Ectodermal cell (in vitro differentiated cells): ENCODE data around the gene MRPL22.
"Not testable (repeated sequence)": the region's sequence is repeated elsewhere in the genome, so short reads cannot be mapped to it uniquely, and the experiment has no call there.

Source experiments
- H3K27ac ChIP-seq: 2 replicates; pipeline ENCODE4 v1.7.0; 2013; ENCODE audit warnings: mild to moderate bottlenecking, low read depth, low read length; ENCODE audit not compliant: insufficient read depth, poor library complexity, severe bottlenecking
- H3K27me3 ChIP-seq: 2 replicates; pipeline ENCODE4 v1.7.0; 2013; ENCODE audit warnings: mild to moderate bottlenecking, low read length; ENCODE audit not compliant: insufficient read depth, control insufficient read depth, poor library complexity, severe bottlenecking
- H3K36me3 ChIP-seq: one replicate; pipeline ENCODE4 v1.7.0; 2013; ENCODE audit warnings: low read length; ENCODE audit not compliant: control insufficient read depth, insufficient read depth
- H3K4me1 ChIP-seq: one replicate; pipeline ENCODE4 v1.7.0; 2013; ENCODE audit warnings: low read length; ENCODE audit not compliant: control insufficient read depth, insufficient read depth
- H3K4me3 ChIP-seq: 2 replicates; pipeline ENCODE4 v1.7.0; 2013; ENCODE audit warnings: low read depth, low read length, control low read depth; ENCODE audit not compliant: insufficient read depth
- H3K9me3 ChIP-seq: 2 replicates; pipeline ENCODE4 v1.7.0; 2013; ENCODE audit warnings: mild to moderate bottlenecking, low read length, moderate library complexity; ENCODE audit not compliant: control insufficient read depth
- WGBS, 2 experiments: methylation state at CpG; one replicate each; pipeline ENCODE4 v1.1.7; 2013; ENCODE audit warnings: missing lambda C conversion rate in 2 of 2; 5-methylcytosine and 5-hydroxymethylcytosine counted together

The MRPL22 gene

DNA sequence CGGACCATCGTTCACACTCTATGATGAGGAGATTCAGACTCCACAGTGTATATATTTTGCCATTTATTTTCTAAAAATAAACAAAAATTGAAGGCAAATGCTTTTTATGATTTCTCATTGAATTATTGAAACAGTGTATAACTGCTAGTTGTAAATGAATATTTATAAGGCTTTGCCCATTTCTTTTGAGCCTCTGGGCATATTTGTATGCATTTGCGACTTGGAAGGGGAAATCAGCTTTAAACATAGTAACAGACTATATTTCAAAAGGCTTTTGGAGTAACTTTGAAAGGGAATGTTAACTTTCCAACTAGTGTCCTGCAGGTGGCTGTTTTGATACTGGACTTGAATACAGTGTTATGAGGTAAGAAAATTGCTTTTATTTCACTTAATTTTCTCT is 26.0 kb downstream of the MRPL22 start:
- no peaks in the 10 kb centered on the region for H3K9me3 ChIP-seq
- H3K4me1 ChIP-seq: no peaks in the 10 kb centered on the region
- no peak overlapping the region for H3K27ac ChIP-seq
- H3K27me3 ChIP-seq: no peaks in the 10 kb centered on the region
- 95 to 100% methylated on average over 3 of the region's 3 CpGs for WGBS, 2 experiments
- H3K36me3 ChIP-seq: no peaks in the 10 kb centered on the region
- H3K4me3 ChIP-seq: no peak overlapping the region

DNA sequence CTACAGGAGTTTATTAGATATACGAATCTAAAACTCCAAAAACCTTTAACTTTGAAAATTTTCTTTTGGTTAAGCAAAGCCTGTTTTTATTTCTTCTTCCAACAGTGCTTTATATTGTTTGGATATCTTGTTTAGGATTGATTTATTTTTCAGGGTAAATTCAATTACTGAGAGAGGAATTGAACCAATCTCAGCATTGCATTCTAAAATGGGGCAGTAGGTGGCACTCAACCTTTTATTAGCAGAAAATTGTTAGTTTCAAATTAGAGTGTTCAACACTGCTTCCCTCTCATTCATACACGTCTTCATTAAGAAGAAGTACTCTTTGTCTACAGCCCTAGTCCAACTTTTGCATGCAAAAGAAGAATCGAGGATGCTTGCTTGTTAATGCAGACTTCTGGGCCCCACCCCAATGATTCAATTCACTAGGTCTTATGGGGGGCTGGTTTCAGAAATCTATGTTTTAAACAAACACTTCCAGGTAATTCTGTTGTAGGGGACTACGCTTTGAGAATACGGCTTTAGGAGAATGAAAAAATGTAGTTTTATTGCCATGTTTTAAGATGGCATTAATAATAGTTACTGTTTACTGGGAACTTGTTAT is 26.6 kb downstream of the MRPL22 start:
- no peaks in the 10 kb centered on the region for H3K36me3 ChIP-seq
- H3K9me3 ChIP-seq: no peaks in the 10 kb centered on the region
- no peak overlapping the region for H3K27ac ChIP-seq
- H3K4me3 ChIP-seq: no peak overlapping the region
- H3K27me3 ChIP-seq: no peaks in the 10 kb centered on the region
- 85 to 86% methylated on average over 5 of the region's 5 CpGs for WGBS, 2 experiments
- no peaks in the 10 kb centered on the region for H3K4me1 ChIP-seq

DNA sequence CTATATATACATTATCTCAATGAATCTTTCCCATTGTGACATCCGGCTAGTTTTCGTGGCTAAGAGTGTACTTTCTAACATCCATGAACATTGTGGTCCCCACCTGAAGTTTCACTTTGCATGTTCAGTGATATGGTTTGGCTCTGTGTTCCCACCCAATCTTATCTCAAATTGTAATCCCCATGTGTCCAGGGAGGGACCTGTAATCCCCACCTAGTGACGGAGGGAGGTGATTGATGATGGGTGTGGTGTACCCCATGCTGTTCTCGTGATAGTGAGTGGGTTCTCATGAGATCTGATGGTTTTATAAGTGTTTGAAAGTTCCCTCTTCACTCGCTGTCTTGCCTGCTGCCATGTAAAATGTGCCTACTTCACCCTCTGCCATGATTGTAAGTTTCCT is 28.1 kb downstream of the MRPL22 start:
- Histone ChIP-seq H3K36me3 (no peaks in the 10 kb centered on the region), H3K9me3 (no peaks in the 10 kb centered on the region), H3K4me3 (no peak overlapping the region), H3K4me1 (no peaks in the 10 kb centered on the region), H3K27me3 (no peaks in the 10 kb centered on the region), H3K27ac (no peak overlapping the region)
- 96 to 100% methylated on average over 5 of the region's 5 CpGs for WGBS, 2 experiments

DNA sequence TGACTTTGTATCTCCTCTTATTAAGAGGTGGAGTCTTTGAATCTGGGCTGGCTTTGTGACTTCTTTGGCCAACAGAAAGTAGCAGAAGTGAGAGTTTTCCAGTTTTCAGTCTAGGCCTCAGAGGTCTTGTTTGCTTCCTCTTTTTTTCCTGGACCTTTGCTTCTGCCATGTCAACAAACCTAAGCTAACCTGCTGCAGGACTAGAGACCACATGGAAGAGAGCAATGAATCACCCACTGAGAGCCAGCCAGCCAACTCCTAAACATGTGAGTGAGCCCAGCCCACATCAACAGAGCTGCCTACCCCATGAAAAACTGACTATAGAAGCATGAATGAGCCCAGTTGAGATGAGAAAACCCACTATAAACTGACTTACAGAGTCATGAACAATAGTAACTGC is 29.9 kb downstream of the MRPL22 start:
- Histone ChIP-seq H3K27ac (no peak overlapping the region), H3K27me3 (no peaks in the 10 kb centered on the region), H3K9me3 (no peaks in the 10 kb centered on the region), H3K36me3 (no peaks in the 10 kb centered on the region), H3K4me3 (no peak overlapping the region), H3K4me1 (no peaks in the 10 kb centered on the region)

DNA sequence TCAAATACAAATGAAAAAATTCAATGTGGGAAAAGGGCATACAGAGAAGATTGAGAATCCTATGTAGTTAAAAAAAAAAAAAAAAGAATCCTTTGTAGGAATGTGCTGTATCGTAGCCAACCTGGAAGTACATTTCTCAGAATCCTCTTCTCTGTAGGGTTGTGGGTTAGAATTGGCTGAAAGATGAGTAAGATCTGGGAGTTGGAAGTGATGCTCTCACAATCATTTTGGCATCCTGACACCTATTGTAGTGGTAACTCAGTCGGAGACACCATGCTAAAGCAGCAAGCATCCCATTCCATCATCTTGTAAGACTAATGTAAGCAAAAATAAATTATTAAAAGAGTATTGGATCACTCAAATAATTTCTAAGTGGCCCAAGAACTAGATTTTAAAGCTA is 30.6 kb downstream of the MRPL22 start:
- WGBS, 2 experiments: 80 to 100% methylated on average over 1 to 2 of the region's 2 CpGs

DNA sequence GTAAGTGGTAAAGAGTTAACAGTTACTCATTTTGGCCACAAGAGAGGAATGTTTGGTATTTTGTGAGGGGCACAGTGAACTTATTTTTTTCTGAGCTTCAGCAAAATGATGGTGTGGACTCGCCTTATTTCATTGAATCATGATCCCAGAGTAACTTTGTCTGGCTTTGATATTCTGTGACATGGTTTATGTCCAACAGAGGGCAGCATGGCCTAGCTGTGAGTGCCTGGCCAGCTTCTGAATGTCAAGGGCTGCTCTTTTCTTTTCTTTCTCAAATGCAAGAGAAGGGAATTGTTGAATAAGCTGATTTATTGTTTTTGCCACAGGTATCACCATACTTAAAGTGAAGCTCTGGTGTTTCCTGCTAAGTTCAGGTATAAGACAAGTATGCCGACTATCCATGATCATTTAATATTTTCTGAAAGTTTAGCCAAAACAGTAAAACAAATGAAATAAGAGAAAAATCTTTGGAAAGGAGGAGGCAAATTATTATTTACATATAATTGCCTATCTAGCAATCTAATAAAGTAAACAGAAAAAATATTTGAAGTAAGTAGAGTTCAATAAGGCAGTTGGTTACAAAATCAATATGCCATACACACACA is 31.7 kb downstream of the MRPL22 start:
- Histone ChIP-seq H3K36me3 (no peaks in the 10 kb centered on the region), H3K9me3 (no peaks in the 10 kb centered on the region), H3K27me3 (no peaks in the 10 kb centered on the region), H3K27ac (no peak overlapping the region), H3K4me3 (no peak overlapping the region), H3K4me1 (no peaks in the 10 kb centered on the region)
- WGBS, 2 experiments: 66 to 90% methylated on average over 1 of the region's 2 CpGs

More for the DNA sequence above, 30.6 kb downstream of the MRPL22 start:
- Histone ChIP-seq H3K4me1 (no peaks in the 10 kb centered on the region), H3K27me3 (no peaks in the 10 kb centered on the region), H3K4me3 (no peak overlapping the region), H3K36me3 (no peaks in the 10 kb centered on the region), H3K9me3 (no peaks in the 10 kb centered on the region), H3K27ac (no peak overlapping the region)

DNA sequence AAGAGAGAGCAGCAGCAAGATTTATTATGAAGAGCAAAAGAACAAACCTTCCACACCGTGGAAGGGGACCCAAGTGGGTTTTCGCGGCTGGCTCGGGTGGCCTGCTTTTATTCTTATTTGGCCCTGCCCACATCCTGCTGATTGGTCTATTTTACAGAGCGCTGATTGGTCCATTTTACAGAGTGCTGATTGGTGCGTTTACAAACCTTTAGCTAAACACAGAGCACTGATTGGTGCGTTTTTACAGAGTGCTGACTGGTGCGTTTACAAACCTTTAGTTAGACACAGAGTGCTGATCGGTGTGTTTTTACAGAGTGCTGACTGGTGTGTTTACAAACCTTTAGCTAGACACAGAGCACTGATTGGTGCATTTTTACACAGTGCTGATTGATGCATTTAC is 35.2 kb downstream of the MRPL22 start:
- H3K4me1 ChIP-seq, H3K27me3 ChIP-seq, H3K4me3 ChIP-seq, H3K36me3 ChIP-seq, H3K9me3 ChIP-seq, H3K27ac ChIP-seq: not testable (repeated sequence)
- WGBS, 2 experiments: 95 to 98% methylated on average over 9 of the region's 9 CpGs

DNA sequence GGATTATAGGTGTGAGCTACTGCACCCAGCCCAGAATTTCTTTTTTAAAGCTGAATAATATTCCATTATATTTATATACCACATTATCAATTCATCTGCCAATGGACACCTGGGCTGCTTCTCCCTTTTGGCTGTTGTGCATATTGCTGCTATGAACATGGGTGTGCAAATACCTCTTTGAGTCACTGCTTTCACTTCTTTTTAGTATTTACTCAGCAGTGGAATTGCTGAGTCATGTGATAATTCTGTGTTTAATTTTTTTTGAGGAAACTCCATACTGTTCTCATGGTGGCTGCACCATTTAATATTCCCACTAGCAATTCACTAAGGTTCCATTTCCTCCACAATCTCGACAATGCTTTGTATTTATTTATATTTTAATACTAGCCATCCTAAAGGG is 36.5 kb downstream of the MRPL22 start:
- Histone ChIP-seq H3K27me3 (no peaks in the 10 kb centered on the region), H3K27ac (no peak overlapping the region), H3K4me1 (no peaks in the 10 kb centered on the region), H3K36me3 (no peaks in the 10 kb centered on the region), H3K4me3 (no peak overlapping the region), H3K9me3 (no peaks in the 10 kb centered on the region)
- WGBS, 2 experiments: 80% methylated on average over 1 of the region's 1 CpG; no CpG with 5 or more reads in 1 of the 2 experiments

DNA sequence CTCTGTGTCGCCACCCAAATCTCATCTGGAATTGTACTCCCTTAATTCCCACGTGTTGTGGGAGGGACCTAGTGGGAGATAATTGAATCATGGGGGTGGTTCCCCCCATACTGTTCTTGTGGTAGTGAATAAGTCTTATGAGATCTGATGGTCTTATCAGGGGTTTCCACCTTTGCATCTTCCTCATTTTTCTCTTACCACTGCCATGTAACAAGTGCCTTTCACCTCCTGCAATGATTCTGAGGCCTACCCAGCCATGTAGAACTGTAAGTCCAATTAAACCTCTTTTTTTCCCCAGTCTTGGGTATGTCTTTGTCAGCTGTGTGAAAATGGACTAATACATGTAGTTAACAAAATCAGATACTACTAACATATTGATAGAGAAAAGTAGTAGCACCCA is 37.4 kb downstream of the MRPL22 start:
- not testable (repeated sequence) for H3K9me3 ChIP-seq, H3K27me3 ChIP-seq, H3K27ac ChIP-seq, H3K36me3 ChIP-seq, H3K4me3 ChIP-seq, H3K4me1 ChIP-seq
- 94 to 100% methylated on average over 2 of the region's 2 CpGs for WGBS, 2 experiments

DNA sequence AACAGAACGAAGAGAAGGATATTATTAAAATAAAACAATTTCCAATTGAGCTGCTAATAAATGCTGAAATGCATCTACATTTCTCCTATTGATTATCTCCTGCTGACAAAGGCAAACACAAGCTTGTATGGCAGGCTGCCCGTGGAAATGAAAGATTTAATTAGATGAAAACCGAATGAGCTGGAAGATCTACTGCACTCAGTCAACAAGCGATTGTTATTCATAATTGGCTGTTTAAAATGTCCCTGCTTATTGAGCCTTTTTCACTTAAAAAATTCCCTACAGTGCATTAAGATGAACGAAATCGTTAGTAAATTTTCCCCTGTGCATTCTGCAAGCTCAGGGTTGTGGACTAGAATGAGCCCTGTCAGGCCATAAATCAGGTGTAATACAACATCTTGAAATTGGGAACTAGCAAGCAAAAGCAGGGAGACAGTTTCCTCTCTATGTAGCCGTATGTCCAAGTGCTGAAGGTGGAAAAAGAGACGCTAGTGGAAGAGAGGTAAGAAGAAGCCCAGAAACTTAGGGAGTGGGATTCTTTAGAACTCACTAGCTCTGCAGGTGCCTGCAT is 44.2 kb downstream of the MRPL22 start:
- no peak overlapping the region for H3K4me3 ChIP-seq
- no peaks in the 10 kb centered on the region for H3K9me3 ChIP-seq
- H3K27me3 ChIP-seq: no peaks in the 10 kb centered on the region
- WGBS, 2 experiments: 87 to 90% methylated on average over 7 to 8 of the region's 8 CpGs
- no peaks in the 10 kb centered on the region for H3K36me3 ChIP-seq
- H3K4me1 ChIP-seq: no peaks in the 10 kb centered on the region
- H3K27ac ChIP-seq: no peak overlapping the region
